ENCODE results near the gene INAFM1.

Gene INAFM1

GRCh38 chr19:47315125-47315821 is 40.6 kb downstream of the INAFM1 start:
- no peak for DNase-seq (ENCODE audit: low spot score)
- no peak for TF ChIP-seq CTCF (IDR thresholded peaks at IDR 0.05; ENCODE audit: extremely low read depth, missing control alignments)

DNA sequence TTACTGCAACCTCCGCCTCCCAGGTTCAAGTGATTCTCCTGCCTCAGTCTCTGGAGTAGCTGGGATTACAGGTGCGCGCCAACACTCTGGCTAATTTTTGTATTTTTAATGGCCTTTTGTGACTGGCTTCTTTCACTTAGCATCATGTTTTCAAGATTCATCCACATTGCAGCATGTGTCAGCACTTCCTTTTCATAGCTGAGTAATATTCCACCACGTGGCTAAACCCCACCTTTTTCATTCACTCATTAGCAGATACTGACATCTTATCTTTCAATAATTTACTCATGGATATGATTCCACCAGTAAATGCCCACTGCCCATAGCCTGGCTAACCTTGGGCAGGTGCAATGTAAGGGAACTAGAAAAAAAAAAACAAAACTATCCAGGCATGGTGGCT is 41.8 kb downstream of the INAFM1 start:
- TF ChIP-seq CTCF (IDR thresholded peaks at IDR 0.05; ENCODE audit: extremely low read depth, missing control alignments), result no peak
- DNase-seq (ENCODE audit: low spot score), result no peak

DNA sequence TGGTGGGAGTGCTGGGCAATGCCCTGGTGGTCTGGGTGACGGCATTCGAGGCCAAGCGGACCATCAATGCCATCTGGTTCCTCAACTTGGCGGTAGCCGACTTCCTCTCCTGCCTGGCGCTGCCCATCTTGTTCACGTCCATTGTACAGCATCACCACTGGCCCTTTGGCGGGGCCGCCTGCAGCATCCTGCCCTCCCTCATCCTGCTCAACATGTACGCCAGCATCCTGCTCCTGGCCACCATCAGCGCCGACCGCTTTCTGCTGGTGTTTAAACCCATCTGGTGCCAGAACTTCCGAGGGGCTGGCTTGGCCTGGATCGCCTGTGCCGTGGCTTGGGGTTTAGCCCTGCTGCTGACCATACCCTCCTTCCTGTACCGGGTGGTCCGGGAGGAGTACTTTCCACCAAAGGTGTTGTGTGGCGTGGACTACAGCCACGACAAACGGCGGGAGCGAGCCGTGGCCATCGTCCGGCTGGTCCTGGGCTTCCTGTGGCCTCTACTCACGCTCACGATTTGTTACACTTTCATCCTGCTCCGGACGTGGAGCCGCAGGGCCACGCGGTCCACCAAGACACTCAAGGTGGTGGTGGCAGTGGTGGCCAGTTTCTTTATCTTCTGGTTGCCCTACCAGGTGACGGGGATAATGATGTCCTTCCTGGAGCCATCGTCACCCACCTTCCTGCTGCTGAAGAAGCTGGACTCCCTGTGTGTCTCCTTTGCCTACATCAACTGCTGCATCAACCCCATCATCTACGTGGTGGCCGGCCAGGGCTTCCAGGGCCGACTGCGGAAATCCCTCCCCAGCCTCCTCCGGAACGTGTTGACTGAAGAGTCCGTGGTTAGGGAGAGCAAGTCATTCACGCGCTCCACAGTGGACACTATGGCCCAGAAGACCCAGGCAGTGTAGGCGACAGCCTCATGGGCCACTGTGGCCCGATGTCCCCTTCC is 45.5 kb downstream of the INAFM1 start:
- no peak for DNase-seq (ENCODE audit: low spot score)
- TF ChIP-seq CTCF (IDR thresholded peaks at IDR 0.05; ENCODE audit: extremely low read depth, missing control alignments), result no peak

DNA sequence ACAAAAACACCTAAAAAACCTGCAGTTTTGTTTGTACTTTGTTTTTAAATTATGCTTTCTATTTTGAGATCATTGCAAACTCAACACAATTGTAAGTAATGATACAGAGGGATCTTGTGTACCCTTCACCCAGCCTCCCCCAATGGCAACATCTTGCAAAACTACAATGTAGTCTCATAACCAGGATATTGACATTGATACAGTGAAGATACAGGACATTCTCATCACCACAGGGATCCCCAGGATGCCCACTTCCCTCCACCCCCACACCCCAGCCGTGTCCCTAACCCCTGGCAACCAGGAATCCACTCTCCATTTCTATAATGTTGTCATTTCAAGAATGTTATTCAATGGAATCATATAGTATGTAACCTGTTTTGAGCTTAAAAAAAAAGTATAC is 46.9 kb downstream of the INAFM1 start:
- DNase-seq (ENCODE audit: low spot score), result no peak
- no peak for TF ChIP-seq CTCF (IDR thresholded peaks at IDR 0.05; ENCODE audit: extremely low read depth, missing control alignments)

DNA sequence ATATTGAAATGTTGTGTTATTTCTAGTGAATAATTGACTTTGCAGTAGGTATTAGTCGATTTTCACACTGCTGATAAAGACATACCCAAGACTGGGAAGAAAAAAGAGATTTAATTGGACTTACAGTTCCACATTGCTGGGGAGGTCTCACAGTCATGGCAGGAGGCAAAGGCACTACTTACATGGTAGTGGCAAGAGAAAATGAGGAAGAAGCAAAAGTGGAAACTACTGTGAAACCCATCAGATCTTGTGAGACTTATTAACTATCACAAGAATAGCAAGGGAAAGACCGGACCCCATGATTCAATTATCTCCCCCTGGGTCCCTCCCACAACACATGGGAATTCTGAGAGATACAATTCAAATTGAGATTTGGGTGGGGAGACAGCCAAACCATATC is 47.4 kb downstream of the INAFM1 start:
- no peak for TF ChIP-seq CTCF (IDR thresholded peaks at IDR 0.05; ENCODE audit: extremely low read depth, missing control alignments)
- no peak for DNase-seq (ENCODE audit: low spot score)

DNA sequence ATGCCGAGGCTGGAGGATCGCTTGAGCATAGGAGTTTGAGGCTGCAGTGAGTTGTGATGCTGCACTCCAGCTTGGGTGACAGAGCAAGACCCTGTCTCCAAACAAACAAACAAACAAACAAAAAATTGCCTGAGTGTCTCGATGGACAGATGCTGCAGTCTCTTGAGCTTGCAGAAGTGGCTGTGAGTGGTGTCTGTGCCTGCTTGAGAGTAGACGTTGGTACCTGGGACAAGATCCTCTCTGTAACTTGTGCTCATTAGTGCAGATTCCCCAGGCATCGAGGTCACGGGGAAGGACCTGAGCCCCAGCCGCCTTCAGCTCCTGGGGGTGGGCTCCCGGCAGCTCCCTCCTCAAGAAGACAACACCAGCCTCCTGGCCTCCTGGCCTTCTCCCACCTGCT is 48.7 kb downstream of the INAFM1 start:
- no peak for TF ChIP-seq CTCF (IDR thresholded peaks at IDR 0.05; ENCODE audit: extremely low read depth, missing control alignments)
- no peak for DNase-seq (ENCODE audit: low spot score)

GRCh38 chr19:47323872-47324271 is 49.2 kb downstream of the INAFM1 start:
- TF ChIP-seq CTCF (IDR thresholded peaks at IDR 0.05; ENCODE audit: extremely low read depth, missing control alignments), result no peak
- DNase-seq (ENCODE audit: low spot score), result no peak
